ENCODE measurements around the gene ARHGEF10L. TPM values are rescaled to one million over a fixed set of nuclear protein-coding genes. Genes with fewer than 3 reads are reported as not detected.

Gene ARHGEF10L
- total RNA-seq, 1 experiment from 2014 or later: 3.3 TPM

- TF ChIP-seq EZH2 (IDR thresholded peaks at IDR 0.05; ENCODE audit: borderline replicate concordance, low read depth, low read length, poor library complexity, severe bottlenecking) (no peak), CTCF (conservative IDR thresholded peaks at IDR 0.05; ENCODE audit: low read depth, low read length) (no peak)
- no peaks in the 10 kb centered on the region for H3K9me3 ChIP-seq (ENCODE audit: low read depth, low read length, poor library complexity, severe bottlenecking)
- intact Hi-C loops (cut with micrococcal nuclease; ENCODE audit: unreplicated experiment): no loop called here
- ChIA-PET POLR2A (ENCODE audit: low non-redundant PET) (no interaction called here), CTCF (no interaction called here)
- no peak for DNase-seq (ENCODE audit: low spot score)
- no peak overlapping the region for H3K4me3 ChIP-seq (ENCODE audit: low read depth, low read length, poor library complexity, severe bottlenecking)
- H3K4me1 ChIP-seq (ENCODE audit: insufficient read depth, low read length, poor library complexity, severe bottlenecking): no peaks in the 10 kb centered on the region
- H3K36me3 ChIP-seq (ENCODE audit: insufficient read depth, low read length, poor library complexity, severe bottlenecking): no peaks in the 10 kb centered on the region
- H3K27ac ChIP-seq (ENCODE audit: low read depth, low read length, poor library complexity, severe bottlenecking): no peak overlapping the region
- H3K27me3 ChIP-seq (replicated peaks; ENCODE audit: insufficient read depth, low read depth, low read length, poor library complexity): no peaks in the 10 kb centered on the region
- BruUV-seq (replicated peaks): no TSS peak
Observed at GRCh38 chr1:17569200-17570139, 30.0 kb downstream of the ARHGEF10L start.

GRCh38 chr1:17570228-17570627 lies 30.7 kb downstream of the ARHGEF10L start:
- no TSS peak for BruUV-seq (replicated peaks)
- Histone ChIP-seq H3K27ac (ENCODE audit: low read depth, low read length, poor library complexity, severe bottlenecking) (no peak overlapping the region), H3K4me3 (ENCODE audit: low read depth, low read length, poor library complexity, severe bottlenecking) (no peak overlapping the region), H3K27me3 (replicated peaks; ENCODE audit: insufficient read depth, low read depth, low read length, poor library complexity) (no peaks in the 10 kb centered on the region), H3K4me1 (ENCODE audit: insufficient read depth, low read length, poor library complexity, severe bottlenecking) (no peaks in the 10 kb centered on the region), H3K36me3 (ENCODE audit: insufficient read depth, low read length, poor library complexity, severe bottlenecking) (no peaks in the 10 kb centered on the region), H3K9me3 (ENCODE audit: low read depth, low read length, poor library complexity, severe bottlenecking) (no peaks in the 10 kb centered on the region)
- no peak for TF ChIP-seq EZH2 (IDR thresholded peaks at IDR 0.05; ENCODE audit: borderline replicate concordance, low read depth, low read length, poor library complexity, severe bottlenecking)
- no peak for TF ChIP-seq CTCF (conservative IDR thresholded peaks at IDR 0.05; ENCODE audit: low read depth, low read length)
- CTCF ChIA-PET: no interaction called here
- no peak for DNase-seq (ENCODE audit: low spot score)
- intact Hi-C loops (cut with micrococcal nuclease; ENCODE audit: unreplicated experiment): no loop called here
- POLR2A ChIA-PET (ENCODE audit: low non-redundant PET): no interaction called here

- H3K27me3 ChIP-seq (replicated peaks; ENCODE audit: insufficient read depth, low read depth, low read length, poor library complexity): no peaks in the 10 kb centered on the region
- ChIA-PET CTCF (no interaction called here), POLR2A (ENCODE audit: low non-redundant PET) (no interaction called here)
- no peak overlapping the region for H3K4me3 ChIP-seq (ENCODE audit: low read depth, low read length, poor library complexity, severe bottlenecking)
- no TSS peak for BruUV-seq (replicated peaks)
- no peaks in the 10 kb centered on the region for H3K9me3 ChIP-seq (ENCODE audit: low read depth, low read length, poor library complexity, severe bottlenecking)
- H3K36me3 ChIP-seq (ENCODE audit: insufficient read depth, low read length, poor library complexity, severe bottlenecking): no peaks in the 10 kb centered on the region
- TF ChIP-seq EZH2 (IDR thresholded peaks at IDR 0.05; ENCODE audit: borderline replicate concordance, low read depth, low read length, poor library complexity, severe bottlenecking) (no peak), CTCF (conservative IDR thresholded peaks at IDR 0.05; ENCODE audit: low read depth, low read length) (no peak)
- intact Hi-C loops (cut with micrococcal nuclease; ENCODE audit: unreplicated experiment): no loop called here
- H3K4me1 ChIP-seq (ENCODE audit: insufficient read depth, low read length, poor library complexity, severe bottlenecking): no peaks in the 10 kb centered on the region
- no peak for DNase-seq (ENCODE audit: low spot score)
- no peak overlapping the region for H3K27ac ChIP-seq (ENCODE audit: low read depth, low read length, poor library complexity, severe bottlenecking)
Observed at GRCh38 chr1:17572264-17572985, 32.9 kb downstream of the ARHGEF10L start.
